Retina (tissue), 1 donor: Measurements from ENCODE around the gene PSEN1.

Experiments used
- DNase-seq: peaks from one replicate; pipeline ENCODE4 v3.0.0-alpha.2; 2016

Gene PSEN1

GRCh38 chr14:73255693-73256225 is 119.5 kb downstream of the PSEN1 start:
- DNase-seq = no peak

- no peak for DNase-seq
These were observed 121.8 kb downstream of the PSEN1 start for GRCh38 chr14:73258076-73258475.

DNA sequence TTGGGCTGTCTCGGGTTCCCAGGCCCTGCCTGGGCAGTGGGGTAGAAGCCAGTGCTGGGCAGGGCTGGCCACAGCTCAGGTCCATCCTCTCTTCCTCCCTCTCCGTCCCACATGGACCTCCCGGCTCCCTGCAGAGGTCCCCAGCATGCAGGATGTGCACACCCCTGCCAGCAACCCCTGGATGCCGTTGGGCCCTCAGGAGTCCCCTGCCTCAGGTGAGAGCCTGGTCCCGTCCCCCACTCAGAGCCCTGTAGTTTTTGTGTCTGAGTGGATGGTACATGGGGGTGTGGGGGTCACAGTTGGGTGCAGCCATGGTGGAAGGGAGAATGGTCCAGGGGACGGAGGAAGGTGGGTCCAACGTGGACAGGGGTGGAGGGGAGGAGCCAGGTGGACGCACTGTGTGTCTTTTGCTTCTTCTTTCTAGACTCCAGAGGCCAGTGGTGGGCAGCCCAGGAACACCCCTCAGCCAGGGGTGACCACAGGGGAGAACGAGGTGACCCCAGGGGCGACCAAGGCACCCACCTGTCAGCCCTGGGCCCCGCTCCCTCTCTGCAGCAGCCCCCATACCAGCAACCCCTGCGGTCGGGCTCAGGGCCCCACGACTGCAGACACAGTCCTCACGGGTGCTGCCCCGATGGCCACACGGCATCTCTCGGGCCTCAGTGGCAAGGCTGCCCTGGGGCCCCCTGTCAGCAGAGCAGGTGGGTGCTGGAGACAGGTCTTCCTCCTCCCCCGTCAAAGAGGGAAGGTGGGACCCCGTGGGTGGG is 122.7 kb downstream of the PSEN1 start:
- no peak for DNase-seq

DNA sequence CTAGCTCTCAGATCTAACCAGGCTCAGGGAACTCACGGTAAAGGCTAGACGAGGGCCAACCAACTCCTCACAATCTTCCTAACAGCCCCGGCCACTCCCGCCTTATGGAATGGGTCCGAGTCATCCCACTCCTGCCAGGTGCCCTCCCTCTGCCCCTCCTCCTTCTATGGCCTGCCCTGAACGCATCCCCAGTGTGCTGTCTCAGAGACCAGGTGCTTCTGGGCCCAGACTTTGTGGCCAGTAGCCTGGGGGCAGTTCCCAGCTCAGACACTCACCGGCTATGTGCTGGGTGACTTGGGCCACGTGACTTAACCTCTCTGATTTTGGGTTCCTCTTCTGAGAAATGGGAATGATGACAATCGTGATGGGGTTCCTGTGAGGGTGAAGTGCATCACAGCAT is 123.5 kb downstream of the PSEN1 start:
- DNase-seq = no peak

GRCh38 chr14:73260574-73260973 is 124.3 kb downstream of the PSEN1 start:
- no peak for DNase-seq

DNA sequence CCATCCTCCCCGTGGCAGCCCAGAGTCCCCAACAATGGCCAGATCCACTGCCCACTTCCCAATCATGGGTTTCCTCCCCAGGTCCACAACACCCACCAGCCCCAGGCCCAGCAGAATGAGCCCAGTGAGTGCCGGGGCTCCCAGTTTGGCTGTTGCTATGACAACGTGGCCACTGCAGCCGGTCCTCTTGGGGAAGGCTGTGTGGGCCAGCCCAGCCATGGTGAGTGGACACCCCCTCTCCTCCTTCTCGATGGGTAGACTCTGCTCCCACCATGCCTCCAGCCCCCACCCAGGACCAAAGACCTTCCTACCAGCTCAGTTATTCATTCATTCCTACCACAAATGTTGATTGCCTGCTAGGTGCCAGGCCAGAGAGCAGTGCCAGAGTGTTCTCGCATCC is 124.8 kb downstream of the PSEN1 start:
- DNase-seq = peak; percentile 40

DNA sequence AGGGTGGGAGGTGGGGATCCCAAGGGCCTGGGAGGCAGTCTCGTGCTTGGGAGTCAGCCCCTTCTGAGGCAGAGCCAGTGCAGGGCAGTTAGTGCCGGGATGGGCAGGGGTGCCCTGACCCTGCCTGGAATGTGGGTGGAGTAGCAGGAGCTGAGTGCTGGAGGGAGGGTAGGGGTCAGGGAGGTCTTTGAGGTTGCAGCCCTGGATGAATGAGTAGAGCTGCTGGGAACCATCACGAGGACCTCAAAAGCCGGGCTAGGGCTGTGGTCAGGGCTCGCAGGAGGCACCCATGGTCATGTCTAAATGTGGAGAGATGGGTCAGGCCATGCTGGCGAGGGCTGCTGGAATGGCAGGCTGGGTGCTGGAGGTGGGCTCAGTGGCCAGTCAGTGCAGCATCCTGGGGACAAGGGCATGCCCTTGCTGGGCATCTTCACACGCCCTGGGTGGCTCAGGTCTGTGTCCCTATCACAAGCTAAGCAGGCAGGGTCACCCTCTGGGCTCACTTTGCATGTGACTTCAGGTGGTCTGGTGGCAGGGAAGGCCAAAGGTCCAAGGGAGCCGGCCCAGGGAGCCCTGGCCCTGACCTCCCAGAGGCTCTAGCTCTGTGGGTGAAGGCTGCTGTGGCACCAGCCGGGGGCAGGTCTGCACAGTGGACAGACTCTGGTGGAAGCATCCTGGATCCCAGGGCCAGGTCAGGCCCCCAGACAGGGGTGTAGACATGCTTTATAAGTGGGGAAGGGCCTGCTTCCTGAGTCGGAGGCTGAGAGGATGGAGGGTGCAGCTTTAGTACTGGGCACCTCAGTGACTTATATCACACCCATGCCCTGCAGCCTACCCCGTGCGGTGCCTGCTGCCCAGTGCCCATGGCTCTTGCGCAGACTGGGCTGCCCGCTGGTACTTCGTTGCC is 125.5 kb downstream of the PSEN1 start:
- no peak for DNase-seq

GRCh38 chr14:73262427-73263183 is 126.3 kb downstream of the PSEN1 start:
- DNase-seq = no peak

DNA sequence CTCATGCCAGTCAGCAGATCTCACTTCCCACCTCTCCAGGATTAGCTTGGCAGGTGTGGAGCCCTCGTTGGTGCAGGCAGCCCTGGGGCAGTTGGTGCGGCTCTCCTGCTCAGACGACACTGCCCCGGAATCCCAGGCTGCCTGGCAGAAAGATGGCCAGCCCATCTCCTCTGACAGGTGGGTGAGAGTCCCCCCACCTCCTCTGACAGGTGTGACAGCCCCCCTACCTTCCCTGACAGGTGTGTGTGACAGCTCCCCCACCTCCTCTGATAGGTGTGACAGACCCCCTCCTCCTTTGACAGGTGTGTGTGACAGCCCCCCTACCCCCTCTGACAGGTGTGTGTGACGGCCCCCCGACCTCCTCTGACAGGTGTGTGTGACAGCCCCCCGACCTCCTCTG is 127.3 kb downstream of the PSEN1 start:
- DNase-seq = no peak

- DNase-seq = no peak
These were observed 128.0 kb downstream of the PSEN1 start for GRCh38 chr14:73264080-73264884.

DNA sequence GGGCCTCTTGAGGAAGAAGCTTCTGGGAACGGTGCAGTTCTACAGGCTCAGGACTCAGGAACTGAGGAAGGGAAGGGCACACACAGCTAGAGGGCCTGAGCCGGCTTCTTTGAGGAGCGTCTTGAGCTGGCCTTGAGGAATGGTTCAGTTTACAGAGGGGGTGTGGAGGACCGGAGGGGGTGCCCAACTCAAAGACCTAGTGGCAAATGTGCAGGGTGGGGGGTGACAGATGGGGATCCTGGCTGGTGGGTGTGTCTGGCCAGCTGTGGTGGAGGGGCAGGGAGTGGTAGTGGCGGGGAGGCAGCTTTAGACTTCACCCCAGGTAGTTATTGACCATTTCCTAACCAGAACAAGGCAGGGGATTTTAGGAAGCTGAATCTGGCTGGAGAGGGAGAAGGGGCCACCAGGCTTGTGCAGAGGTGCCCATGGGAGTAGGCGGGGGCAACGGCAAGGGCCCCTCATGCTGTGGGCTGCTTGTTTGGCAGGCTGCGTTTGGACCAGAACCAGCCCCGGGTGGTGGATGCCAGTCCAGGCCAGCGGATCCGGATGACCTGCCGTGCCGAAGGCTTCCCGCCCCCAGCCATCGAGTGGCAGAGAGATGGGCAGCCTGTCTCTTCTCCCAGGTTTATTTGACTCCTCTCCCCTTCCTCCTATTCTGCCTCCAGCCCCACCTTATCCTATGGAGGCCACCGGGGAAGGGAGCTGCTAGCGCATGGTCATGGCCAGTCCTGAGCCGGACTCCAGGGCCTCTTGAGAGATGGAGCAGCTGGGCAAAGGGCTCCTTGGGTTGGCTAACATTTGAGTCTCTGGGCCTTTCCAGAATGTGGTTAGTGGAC is 128.8 kb downstream of the PSEN1 start:
- DNase-seq = no peak

DNA sequence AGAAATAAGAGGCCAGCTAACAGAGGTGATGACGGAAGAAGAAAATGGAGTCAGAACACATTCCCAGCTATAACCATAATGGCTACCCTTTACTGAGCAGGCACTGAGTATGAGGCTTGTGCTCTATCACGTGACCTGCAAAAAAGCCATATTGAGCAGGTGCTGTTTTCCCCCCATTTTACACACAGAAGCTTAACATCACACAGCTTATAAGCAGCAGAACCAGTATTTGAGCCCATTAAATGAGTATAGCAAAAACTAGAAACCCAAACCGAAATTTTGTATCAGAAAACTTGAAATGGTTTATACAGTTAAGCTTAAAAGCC is 129.4 kb downstream of the PSEN1 start:
- DNase-seq = no peak

DNA sequence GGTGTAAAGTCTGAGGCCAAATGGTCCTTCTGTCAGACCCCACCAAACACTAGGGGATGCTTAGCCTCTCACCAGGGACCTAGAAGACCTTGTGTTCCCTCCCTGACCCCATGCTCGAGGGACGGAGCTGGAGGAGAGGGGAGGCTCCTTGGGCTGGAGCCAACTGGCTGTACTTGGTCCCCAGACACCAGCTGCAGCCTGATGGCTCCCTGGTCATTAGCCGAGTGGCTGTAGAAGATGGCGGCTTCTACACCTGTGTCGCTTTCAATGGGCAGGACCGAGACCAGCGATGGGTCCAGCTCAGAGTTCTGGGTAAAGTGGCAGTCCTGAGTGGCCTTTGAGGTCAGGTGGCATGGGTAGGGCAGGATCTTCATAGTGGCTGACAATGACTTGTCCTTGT is 130.0 kb downstream of the PSEN1 start:
- no peak for DNase-seq

GRCh38 chr14:73267474-73267873 is 131.2 kb downstream of the PSEN1 start:
- no peak for DNase-seq

GRCh38 chr14:73269729-73270531 is 133.6 kb downstream of the PSEN1 start:
- DNase-seq = peak; percentile 76

DNA sequence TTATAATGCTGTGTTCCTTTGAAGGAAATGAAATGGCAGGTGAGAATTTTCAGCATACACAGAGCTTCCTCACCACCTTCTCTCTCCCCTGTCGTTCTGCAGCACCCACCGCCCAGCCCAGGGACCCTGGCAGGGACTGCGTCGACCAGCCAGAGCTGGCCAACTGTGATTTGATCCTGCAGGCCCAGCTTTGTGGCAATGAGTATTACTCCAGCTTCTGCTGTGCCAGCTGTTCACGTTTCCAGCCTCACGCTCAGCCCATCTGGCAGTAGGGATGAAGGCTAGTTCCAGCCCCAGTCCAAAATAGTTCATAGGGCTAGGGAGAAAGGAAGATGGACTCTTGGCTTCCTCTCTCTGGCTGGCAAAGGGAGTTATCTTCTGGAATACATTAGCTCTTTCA is 136.1 kb downstream of the PSEN1 start:
- DNase-seq = no peak
